ENCODE data around the gene ALOX15. TPM values are rescaled to one million over a fixed set of nuclear protein-coding genes. Genes with fewer than 3 reads are reported as not detected.
"Not testable (repeated sequence)": the region's sequence is repeated elsewhere in the genome, so short reads cannot be mapped to it uniquely, and the experiment has no call there.

Gene ALOX15
- total RNA-seq, 2 experiments from 2014 or later = 0.36 TPM; not detected in 1

- CTCF ChIA-PET = no interaction called here
- no peaks in the 10 kb centered on the region for H3K4me1 Mint-ChIP-seq (ENCODE audit: low read depth)
- Histone ChIP-seq H3K27me3 (ENCODE audit: control insufficient read depth in 1 of 2, insufficient read depth in 2 of 2, low read length in 2 of 2) (peaks cover 0 to 13% of the 10 kb centered on the region in 2 experiments), H3K9me3 (ENCODE audit: control insufficient read depth in 1 of 2, insufficient read depth in 1 of 2, low read length in 2 of 2) (no peaks in the 10 kb centered on the region), H3K4me3 (ENCODE audit: low read length) (no peak overlapping the region), H3K27ac (ENCODE audit: low read depth in 1 of 2, low read length in 2 of 2) (no peak overlapping the region), H3K4me1 (ENCODE audit: insufficient read depth, low read length) (no peaks in the 10 kb centered on the region), H3K36me3 (ENCODE audit: insufficient read depth, low read length) (no peaks in the 10 kb centered on the region)
- H3K9me3 Mint-ChIP-seq = no peaks in the 10 kb centered on the region
- no peak overlapping the region for H3K4me3 Mint-ChIP-seq
- POLR2A ChIA-PET = no interaction called here
- peaks cover 34% of the 10 kb centered on the region for H3K27me3 Mint-ChIP-seq
- H3K27ac Mint-ChIP-seq = no peak overlapping the region
- DNase-seq (peak in 2 of 14 experiments; percentile 29 to 42), ATAC-seq (ENCODE audit: poor library complexity) (no peak)
- intact Hi-C loops (cut with DNase I, micrococcal nuclease) = no loop called here
- TF ChIP-seq CTCF (IDR thresholded peaks at IDR 0.05) = no peak
- H3K36me3 Mint-ChIP-seq (ENCODE audit: low read depth) = no peaks in the 10 kb centered on the region
Measured at GRCh38 chr17:4607773-4608187, 33.7 kb downstream of the ALOX15 start.

DNA sequence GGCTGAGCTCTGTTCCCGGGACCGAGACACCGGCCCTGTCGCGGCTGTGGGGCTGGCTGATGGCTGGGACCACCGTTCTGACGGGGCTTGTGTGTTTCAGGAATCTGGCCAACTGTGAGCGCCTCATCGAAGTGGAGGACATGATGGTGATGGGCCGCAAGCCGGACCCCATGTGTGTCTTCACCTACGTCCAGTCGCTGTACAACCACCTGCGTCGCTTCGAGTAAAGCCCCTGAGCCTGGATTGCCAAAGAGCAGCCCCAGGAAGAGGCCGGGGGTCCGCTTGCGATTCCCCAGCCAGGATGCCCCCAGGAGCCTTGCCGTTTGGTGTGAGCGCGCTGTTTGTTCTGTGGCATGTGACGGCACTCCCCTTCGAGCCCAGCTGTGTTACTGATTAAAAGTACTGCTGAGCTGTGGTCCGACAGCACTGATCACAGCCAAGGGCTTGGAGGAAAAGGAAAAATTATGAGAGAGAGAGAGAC lies 34.2 kb downstream of the ALOX15 start:
- Histone ChIP-seq H3K27ac (ENCODE audit: low read depth in 1 of 2, low read length in 2 of 2) (no peak overlapping the region), H3K9me3 (ENCODE audit: control insufficient read depth in 1 of 2, insufficient read depth in 1 of 2, low read length in 2 of 2) (no peaks in the 10 kb centered on the region), H3K4me1 (ENCODE audit: insufficient read depth, low read length) (no peaks in the 10 kb centered on the region), H3K27me3 (ENCODE audit: control insufficient read depth in 1 of 2, insufficient read depth in 2 of 2, low read length in 2 of 2) (peaks cover 0 to 13% of the 10 kb centered on the region in 2 experiments), H3K36me3 (ENCODE audit: insufficient read depth, low read length) (no peaks in the 10 kb centered on the region), H3K4me3 (ENCODE audit: low read length) (no peak overlapping the region)
- no peaks in the 10 kb centered on the region for H3K9me3 Mint-ChIP-seq
- no peaks in the 10 kb centered on the region for H3K4me1 Mint-ChIP-seq (ENCODE audit: low read depth)
- H3K36me3 Mint-ChIP-seq (ENCODE audit: low read depth) = no peaks in the 10 kb centered on the region
- ChIA-PET POLR2A (no interaction called here), CTCF (no interaction called here)
- DNase-seq (no peak), ATAC-seq (ENCODE audit: poor library complexity) (no peak)
- intact Hi-C loops (cut with DNase I, micrococcal nuclease) = no loop called here
- TF ChIP-seq CTCF (IDR thresholded peaks at IDR 0.05) = no peak
- H3K4me3 Mint-ChIP-seq = no peak overlapping the region
- H3K27me3 Mint-ChIP-seq = peaks cover 34% of the 10 kb centered on the region
- no peak overlapping the region for H3K27ac Mint-ChIP-seq

DNA sequence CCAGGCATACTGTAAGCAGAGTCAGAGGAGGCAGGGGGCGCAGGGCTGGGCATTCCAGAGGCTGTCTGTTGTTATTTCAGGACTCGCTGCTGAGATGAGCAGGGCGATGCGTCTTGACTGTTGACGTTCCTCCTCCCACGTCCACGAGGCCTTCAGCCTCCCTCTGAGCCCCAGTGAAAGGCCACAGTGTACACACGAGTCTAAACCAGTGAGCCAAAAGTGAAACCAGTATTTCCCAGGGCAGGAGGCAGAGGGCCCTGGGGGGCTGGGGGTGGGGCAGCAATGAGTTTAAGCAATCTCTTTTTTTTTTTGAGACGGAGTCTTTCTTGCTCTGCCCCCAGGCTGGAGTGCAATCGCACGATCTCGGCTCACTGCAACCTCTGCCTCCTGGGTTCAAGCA lies 35.7 kb downstream of the ALOX15 start:
- Histone ChIP-seq H3K9me3 (ENCODE audit: control insufficient read depth in 1 of 2, insufficient read depth in 1 of 2, low read length in 2 of 2) (no peaks in the 10 kb centered on the region), H3K36me3 (ENCODE audit: insufficient read depth, low read length) (no peaks in the 10 kb centered on the region), H3K4me1 (ENCODE audit: insufficient read depth, low read length) (no peaks in the 10 kb centered on the region), H3K4me3 (ENCODE audit: low read length) (no peak overlapping the region), H3K27ac (ENCODE audit: low read depth in 1 of 2, low read length in 2 of 2) (no peak overlapping the region), H3K27me3 (ENCODE audit: control insufficient read depth in 1 of 2, insufficient read depth in 2 of 2, low read length in 2 of 2) (peaks cover 0 to 13% of the 10 kb centered on the region in 2 experiments)
- POLR2A ChIA-PET = no interaction called here
- peaks cover 34% of the 10 kb centered on the region for H3K27me3 Mint-ChIP-seq
- no peaks in the 10 kb centered on the region for H3K9me3 Mint-ChIP-seq
- ATAC-seq (ENCODE audit: poor library complexity) (no peak), DNase-seq (no peak)
- no peaks in the 10 kb centered on the region for H3K36me3 Mint-ChIP-seq (ENCODE audit: low read depth)
- intact Hi-C loops (cut with DNase I, micrococcal nuclease) = no loop called here
- no peak for TF ChIP-seq CTCF (IDR thresholded peaks at IDR 0.05)
- H3K4me1 Mint-ChIP-seq (ENCODE audit: low read depth) = no peaks in the 10 kb centered on the region
- H3K4me3 Mint-ChIP-seq = no peak overlapping the region
- CTCF ChIA-PET = no interaction called here
- H3K27ac Mint-ChIP-seq = no peak overlapping the region

DNA sequence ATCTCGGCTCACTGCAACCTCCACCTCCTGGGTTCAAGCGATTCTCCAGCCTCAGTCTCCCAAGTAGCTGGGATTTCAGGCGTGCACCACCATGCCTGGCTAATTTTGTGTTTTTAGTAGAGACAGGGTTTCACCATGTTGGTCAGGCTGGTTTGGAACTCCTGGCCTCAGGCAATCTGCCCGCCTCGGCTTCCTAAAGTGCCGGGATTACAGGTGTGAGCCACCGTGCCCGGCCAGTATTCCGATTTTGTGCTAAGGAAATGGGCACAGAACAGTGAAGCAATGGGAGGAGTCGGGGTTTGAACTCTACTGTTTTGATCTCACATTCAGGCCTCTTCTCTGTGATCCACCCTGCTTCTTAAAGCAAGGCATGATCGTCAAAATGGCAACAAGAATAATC lies 36.7 kb downstream of the ALOX15 start:
- H3K36me3 Mint-ChIP-seq (ENCODE audit: low read depth); H3K9me3 Mint-ChIP-seq; ATAC-seq (ENCODE audit: poor library complexity); H3K9me3 ChIP-seq (ENCODE audit: control insufficient read depth in 1 of 2, insufficient read depth in 1 of 2, low read length in 2 of 2); CTCF ChIA-PET; H3K4me1 ChIP-seq (ENCODE audit: insufficient read depth, low read length); H3K36me3 ChIP-seq (ENCODE audit: insufficient read depth, low read length); intact Hi-C loops (cut with DNase I, micrococcal nuclease); H3K27ac Mint-ChIP-seq; H3K27ac ChIP-seq (ENCODE audit: low read depth in 1 of 2, low read length in 2 of 2); H3K4me1 Mint-ChIP-seq (ENCODE audit: low read depth); DNase-seq; POLR2A ChIA-PET; H3K4me3 Mint-ChIP-seq; H3K4me3 ChIP-seq (ENCODE audit: low read length): not testable (repeated sequence)
- H3K27me3 ChIP-seq (ENCODE audit: control insufficient read depth in 1 of 2, insufficient read depth in 2 of 2, low read length in 2 of 2) = peaks cover 0 to 12% of the 10 kb centered on the region in 2 experiments
- H3K27me3 Mint-ChIP-seq = peaks cover 27% of the 10 kb centered on the region

Data from CD4-positive, alpha-beta T cell (primary cell).